A549 (cell line): ENCODE data around the gene CEP89. TPM values are rescaled to one million over a fixed set of nuclear protein-coding genes. Genes with fewer than 3 reads are reported as not detected.

ENCODE experiments used
- ATAC-seq, 2 experiments: fragments of 200-7000 bp in 1 of 2; fragments of >200 bp in 1 of 2; cut with Nextera tagmentation in 1 of 2; cut with Tn5 transposase in 1 of 2; 3 replicates each; pipeline versions ENCODE4 v1.8.0 to v1.9.1; 2018 to 2020; ENCODE audit warnings: mild to moderate bottlenecking in 1 of 2, moderate library complexity in 1 of 2
- CTCF ChIA-PET: fragments of 300-600 bp; sonication (Branson Sonifier 250); formaldehyde crosslinking; extraction: SDS; loops from one replicate; lab custom pipeline; 2021; ENCODE audit warnings: antibody characterized with exemption, inconsistent platforms; lab: Yijun Ruan, JAX
- POLR2A ChIA-PET: fragments of 350-600 bp; formaldehyde crosslinking; extraction: SDS; loops from one replicate; lab custom pipeline; 2021; ENCODE audit warnings: antibody characterized with exemption, inconsistent platforms; lab: Yijun Ruan, JAX
- DNase-seq, 2 experiments: peaks; one replicate each; pipeline versions ENCODE4 v3.0.0 to v3.0.0-alpha.2; 2011 to 2016; ENCODE audit warnings: low read depth in 1 of 2, low spot score in 1 of 2
- FAIRE-seq: peaks from 2 replicates; lab custom pipeline; 2011; peaks lifted over from hg19 to GRCh38; lab: Jason Lieb, UNC
- H3K27ac ChIP-seq, 2 experiments: fragments of >200 bp; sonication (Bioruptor Twin); formaldehyde crosslinking; 3 replicates each; pipeline ENCODE4 v1.5.1; 2016 to 2017
- H3K4me1 ChIP-seq: fragments of >200 bp; sonication (Bioruptor Twin); formaldehyde crosslinking; 3 replicates; pipeline ENCODE4 v1.6.1; 2016
- H3K4me2 ChIP-seq: fragments of >200 bp; sonication (Bioruptor Twin); formaldehyde crosslinking; 3 replicates; pipeline ENCODE4 v1.6.1; 2016
- H3K4me3 ChIP-seq: fragments of >200 bp; sonication (Bioruptor Twin); formaldehyde crosslinking; 3 replicates; pipeline ENCODE4 v1.5.1; 2016
- H3K9me3 ChIP-seq: fragments of >200 bp; sonication (Bioruptor Twin); formaldehyde crosslinking; 3 replicates; pipeline ENCODE4 v1.6.1; 2016
- CHD4 ChIP-seq: fragments of 200-600 bp; sonication (generic); IDR thresholded peaks from 2 replicates; pipeline ENCODE4 v1.6.1; 2016; ENCODE audit warnings: antibody characterized with exemption, mild to moderate bottlenecking, borderline replicate concordance
- EHMT2 ChIP-seq: fragments of 200-600 bp; sonication (generic); IDR thresholded peaks from 2 replicates; pipeline ENCODE4 v1.6.1; 2016; ENCODE audit warnings: antibody characterized with exemption, low read depth, mild to moderate bottlenecking, moderate library complexity
- EP300 ChIP-seq, 2 experiments: fragments of >200 bp; sonication (Bioruptor Twin); formaldehyde crosslinking; IDR thresholded peaks; 2 replicates in 1 of 2; 3 replicates in 1 of 2; pipeline ENCODE4 v1.6.1; 2016 to 2017
- FOXS1 ChIP-seq: fragments of 250-450 bp; sonication (Bioruptor Pico); IDR thresholded peaks from 2 replicates; pipeline ENCODE4 v1.5.0; 2020; ENCODE audit warnings: mild to moderate bottlenecking, moderate library complexity
- HOXA7 ChIP-seq: fragments of 250-450 bp; sonication (Bioruptor Pico); IDR thresholded peaks from 2 replicates; pipeline ENCODE4 v1.5.0; 2020; ENCODE audit warnings: mild to moderate bottlenecking, moderate library complexity
- JUN ChIP-seq, 2 experiments: fragments of >200 bp; sonication (Bioruptor Twin); formaldehyde crosslinking; IDR thresholded peaks; 2 replicates in 1 of 2; 3 replicates in 1 of 2; pipeline ENCODE4 v1.6.1; 2016 to 2017
- KDM1A ChIP-seq: fragments of 200-600 bp; sonication (generic); IDR thresholded peaks from 2 replicates; pipeline ENCODE4 v1.6.1; 2016; ENCODE audit warnings: low read depth, mild to moderate bottlenecking
- MYC ChIP-seq: IDR thresholded peaks from 2 replicates; pipeline ENCODE4 v1.6.1; 2012; ENCODE audit warnings: mild to moderate bottlenecking, inconsistent platforms, low read length, improper control_type of control experiment, borderline replicate concordance
- NFE2L2 ChIP-seq: fragments of 150-350 bp; conservative IDR thresholded peaks from 2 replicates; pipeline ENCODE4 v1.6.1; 2014; ENCODE audit warnings: low read length
- PHF8 ChIP-seq: fragments of 200-600 bp; sonication (generic); IDR thresholded peaks from 2 replicates; pipeline ENCODE4 v1.6.1; 2016; ENCODE audit warnings: low read depth, mild to moderate bottlenecking, antibody characterized with exemption, moderate library complexity, borderline replicate concordance
- POLR2A ChIP-seq: IDR thresholded peaks from 2 replicates; pipeline ENCODE4 v1.6.1; 2012; ENCODE audit warnings: mild to moderate bottlenecking, low read length
- RARB ChIP-seq: fragments of 250-450 bp; sonication (Bioruptor Pico); IDR thresholded peaks from 2 replicates; pipeline ENCODE4 v1.8.0; 2021; ENCODE audit warnings: mild to moderate bottlenecking, moderate library complexity
- RCOR1 ChIP-seq: fragments of 150-350 bp; IDR thresholded peaks from 2 replicates; pipeline ENCODE4 v1.6.1; 2014; ENCODE audit warnings: antibody characterized with exemption, low read length, low read depth
- RFX5 ChIP-seq: fragments of 450-650 bp; IDR thresholded peaks from 2 replicates; pipeline ENCODE4 v1.7.1; 2014; ENCODE audit warnings: antibody characterized with exemption, mild to moderate bottlenecking, moderate library complexity
- ZFP36 ChIP-seq: fragments of 450-650 bp; IDR thresholded peaks from 2 replicates; pipeline ENCODE4 v1.6.1; 2014; ENCODE audit warnings: borderline replicate concordance; ENCODE audit not compliant: partially characterized antibody
- ZSCAN20 ChIP-seq: fragments of 250-450 bp; sonication (Bioruptor Pico); IDR thresholded peaks from 2 replicates; pipeline ENCODE4 v1.8.0; 2022; ENCODE audit warnings: mild to moderate bottlenecking, moderate library complexity
- WGBS: methylation state at CpG from one replicate; pipeline ENCODE4 v1.1.6; 2017; ENCODE audit errors: missing lambda C conversion rate; 5-methylcytosine and 5-hydroxymethylcytosine counted together
- polyA plus RNA-seq, 4 experiments: library from polyadenylated mRNA; depleted of rRNA in 3 of 4; stranded (reverse); fragments of >200 nt; fragmentation: RNase III in 1 of 4; extraction: RNeasy Plus Mini Kit Qiagen cat#74134 plus additional on column Dnase treatment in 1 of 4; gene quantifications; 2 replicates in 3 of 4; 3 replicates in 1 of 4; pipeline ENCODE4 v1.2.3, GENCODE V29; 2011 to 2017
- TF ChIP-seq, protein P1 (sequence below): IDR thresholded peaks from 2 replicates; pipeline ENCODE4 v1.6.1; 2012
- TF ChIP-seq, protein P2 (sequence below): fragments of >200 bp; sonication (Bioruptor Twin); formaldehyde crosslinking; IDR thresholded peaks from 3 replicates; pipeline ENCODE4 v1.6.1; 2016
- TF ChIP-seq, protein P3 (sequence below): IDR thresholded peaks from 2 replicates; pipeline ENCODE4 v1.6.1; 2012
- TF ChIP-seq, protein P4 (sequence below): fragments of >200 bp; sonication (Bioruptor Twin); formaldehyde crosslinking; IDR thresholded peaks from 3 replicates; pipeline ENCODE4 v1.5.1; 2016

The CEP89 gene
- polyA plus RNA-seq, 2 of the 4 experiments (the other 2 are of a cell fraction), result 31.5 to 41.3 TPM

DNA sequence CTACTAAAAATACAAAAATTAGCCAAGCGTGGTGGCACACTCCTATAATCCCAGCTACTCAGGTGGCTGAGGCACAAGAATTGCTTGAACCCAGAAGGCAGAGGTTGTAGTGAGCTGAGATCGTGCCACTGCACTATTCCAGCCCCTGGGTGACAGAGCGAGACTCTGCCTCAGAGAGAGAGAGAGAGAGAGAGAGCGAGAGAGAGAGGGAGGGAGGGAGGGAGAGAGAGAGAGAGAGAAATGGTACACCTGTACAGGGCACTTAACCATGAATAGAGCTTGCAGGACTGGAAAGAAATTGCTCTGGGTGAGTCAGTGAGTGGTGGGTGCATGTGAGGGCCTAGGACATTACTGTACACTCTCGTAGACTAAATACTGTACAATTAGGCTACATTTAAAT, 61.7 kb downstream of the CEP89 start (continued):
- TF ChIP-seq, protein P1, sequence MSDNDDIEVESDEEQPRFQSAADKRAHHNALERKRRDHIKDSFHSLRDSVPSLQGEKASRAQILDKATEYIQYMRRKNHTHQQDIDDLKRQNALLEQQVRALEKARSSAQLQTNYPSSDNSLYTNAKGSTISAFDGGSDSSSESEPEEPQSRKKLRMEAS, result no peak
- no peak for TF ChIP-seq EP300 (IDR thresholded peaks at IDR 0.05)

DNA sequence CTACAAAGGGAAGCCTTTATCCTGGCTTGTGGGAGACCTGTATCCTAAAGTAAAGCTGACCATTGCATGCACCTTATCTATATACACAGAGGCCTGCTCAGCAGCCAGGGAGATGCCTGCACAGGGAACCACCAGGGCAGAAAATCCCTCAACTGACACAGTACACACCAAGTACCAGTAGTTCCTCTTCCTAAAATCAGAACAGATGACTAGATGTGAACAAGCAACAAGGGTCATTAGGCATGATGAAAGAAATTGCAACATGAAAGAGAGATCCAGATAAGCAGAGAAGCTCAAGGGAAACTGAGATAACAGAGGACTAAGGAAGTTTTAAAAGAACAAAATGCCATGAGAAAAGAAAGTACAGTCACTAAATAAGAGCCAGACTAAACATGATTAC, 62.5 kb downstream of the CEP89 start:
- FAIRE-seq, result peak; percentile 88
- CTCF ChIA-PET, result interaction anchor here (0.5 to 1.7 kb wide), 6 partner anchors 17 to 1395 kb away, joined by 3 to 4 read pairs (median 4); no protein-coding TSS in a partner anchor

DNA sequence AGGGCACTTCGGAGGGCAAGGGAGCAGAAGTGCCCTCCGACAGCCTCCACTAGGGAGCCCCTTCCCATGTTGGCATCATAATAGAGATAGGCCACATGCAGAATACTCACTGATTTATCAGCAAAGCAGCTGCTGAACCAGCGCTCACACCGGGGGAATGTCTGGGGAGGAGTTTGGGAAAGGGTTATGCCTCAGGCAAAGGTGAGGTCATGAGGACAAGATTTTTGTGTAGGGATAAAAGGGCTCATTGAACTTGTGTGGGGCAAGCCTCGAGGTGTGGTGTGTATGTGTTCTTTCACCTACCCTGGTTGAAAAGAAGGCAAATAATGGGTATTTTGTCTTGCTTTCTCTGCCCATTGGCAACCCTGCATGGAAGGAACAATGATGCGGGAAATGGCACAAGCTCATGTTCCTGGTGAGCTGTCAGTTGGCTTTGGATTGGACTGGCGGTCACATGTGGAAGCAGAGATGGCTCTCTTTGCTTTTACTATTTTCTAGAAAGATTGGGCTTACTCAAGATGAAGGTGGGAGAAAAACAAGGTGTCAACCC, 63.0 kb downstream of the CEP89 start:
- H3K27ac ChIP-seq, result no peak overlapping the region
- peaks cover 7% of the 10 kb centered on the region; the same call in 2 of the 3 replicates for H3K9me3 ChIP-seq
- H3K4me3 ChIP-seq, result no peak overlapping the region
- ChIA-PET CTCF (interaction anchor here (0.5 to 1.7 kb wide), 7 partner anchors 9 to 1395 kb away, joined by 3 to 4 read pairs (median 4); no protein-coding TSS in a partner anchor), POLR2A (no interaction called here)
- no peak overlapping the region for H3K4me2 ChIP-seq
- TF ChIP-seq RCOR1, result no peak
- TF ChIP-seq ZSCAN20 (CRISPR knock-in tag), result no peak
- TF ChIP-seq, protein P2, sequence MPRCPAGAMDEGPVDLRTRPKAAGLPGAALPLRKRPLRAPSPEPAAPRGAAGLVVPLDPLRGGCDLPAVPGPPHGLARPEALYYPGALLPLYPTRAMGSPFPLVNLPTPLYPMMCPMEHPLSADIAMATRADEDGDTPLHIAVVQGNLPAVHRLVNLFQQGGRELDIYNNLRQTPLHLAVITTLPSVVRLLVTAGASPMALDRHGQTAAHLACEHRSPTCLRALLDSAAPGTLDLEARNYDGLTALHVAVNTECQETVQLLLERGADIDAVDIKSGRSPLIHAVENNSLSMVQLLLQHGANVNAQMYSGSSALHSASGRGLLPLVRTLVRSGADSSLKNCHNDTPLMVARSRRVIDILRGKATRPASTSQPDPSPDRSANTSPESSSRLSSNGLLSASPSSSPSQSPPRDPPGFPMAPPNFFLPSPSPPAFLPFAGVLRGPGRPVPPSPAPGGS, result no peak
- TF ChIP-seq EHMT2, result no peak
- TF ChIP-seq ZFP36, result no peak
- TF ChIP-seq NFE2L2, result no peak
- TF ChIP-seq, protein P3, sequence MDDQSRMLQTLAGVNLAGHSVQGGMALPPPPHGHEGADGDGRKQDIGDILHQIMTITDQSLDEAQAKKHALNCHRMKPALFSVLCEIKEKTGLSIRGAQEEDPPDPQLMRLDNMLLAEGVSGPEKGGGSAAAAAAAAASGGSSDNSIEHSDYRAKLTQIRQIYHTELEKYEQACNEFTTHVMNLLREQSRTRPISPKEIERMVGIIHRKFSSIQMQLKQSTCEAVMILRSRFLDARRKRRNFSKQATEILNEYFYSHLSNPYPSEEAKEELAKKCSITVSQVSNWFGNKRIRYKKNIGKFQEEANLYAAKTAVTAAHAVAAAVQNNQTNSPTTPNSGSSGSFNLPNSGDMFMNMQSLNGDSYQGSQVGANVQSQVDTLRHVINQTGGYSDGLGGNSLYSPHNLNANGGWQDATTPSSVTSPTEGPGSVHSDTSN, result no peak
- TF ChIP-seq JUN (IDR thresholded peaks at IDR 0.05), result no peak
- no peak for TF ChIP-seq FOXS1 (CRISPR knock-in tag)
- DNase-seq, result no peak
- peak; percentile 36 for FAIRE-seq
- no peak for ATAC-seq
- 86% methylated on average over 7 of the region's 7 CpGs for WGBS
- H3K4me1 ChIP-seq, result no peaks in the 10 kb centered on the region

More for the DNA sequence above, 62.5 kb downstream of the CEP89 start:
- TF ChIP-seq, protein P4, sequence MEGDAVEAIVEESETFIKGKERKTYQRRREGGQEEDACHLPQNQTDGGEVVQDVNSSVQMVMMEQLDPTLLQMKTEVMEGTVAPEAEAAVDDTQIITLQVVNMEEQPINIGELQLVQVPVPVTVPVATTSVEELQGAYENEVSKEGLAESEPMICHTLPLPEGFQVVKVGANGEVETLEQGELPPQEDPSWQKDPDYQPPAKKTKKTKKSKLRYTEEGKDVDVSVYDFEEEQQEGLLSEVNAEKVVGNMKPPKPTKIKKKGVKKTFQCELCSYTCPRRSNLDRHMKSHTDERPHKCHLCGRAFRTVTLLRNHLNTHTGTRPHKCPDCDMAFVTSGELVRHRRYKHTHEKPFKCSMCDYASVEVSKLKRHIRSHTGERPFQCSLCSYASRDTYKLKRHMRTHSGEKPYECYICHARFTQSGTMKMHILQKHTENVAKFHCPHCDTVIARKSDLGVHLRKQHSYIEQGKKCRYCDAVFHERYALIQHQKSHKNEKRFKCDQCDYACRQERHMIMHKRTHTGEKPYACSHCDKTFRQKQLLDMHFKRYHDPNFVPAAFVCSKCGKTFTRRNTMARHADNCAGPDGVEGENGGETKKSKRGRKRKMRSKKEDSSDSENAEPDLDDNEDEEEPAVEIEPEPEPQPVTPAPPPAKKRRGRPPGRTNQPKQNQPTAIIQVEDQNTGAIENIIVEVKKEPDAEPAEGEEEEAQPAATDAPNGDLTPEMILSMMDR, result no peak
- TF ChIP-seq JUN (IDR thresholded peaks at IDR 0.05) (no peak), MYC (no peak), RARB (CRISPR knock-in tag) (no peak), RFX5 (no peak), PHF8 (no peak), HOXA7 (CRISPR knock-in tag) (no peak), KDM1A (no peak), CHD4 (no peak), POLR2A (no peak)
- POLR2A ChIA-PET, result no interaction called here
- Histone ChIP-seq H3K4me1 (no peaks in the 10 kb centered on the region), H3K27ac (no peak overlapping the region), H3K4me3 (no peak overlapping the region), H3K4me2 (no peak overlapping the region), H3K9me3 (peaks cover 7% of the 10 kb centered on the region; the same call in 2 of the 3 replicates)
- ATAC-seq (no peak), DNase-seq (no peak)
